B cell (primary cell): ENCODE data around the gene CTNNA2.

ENCODE experiments used
- CTCF ChIP-seq: fragments of 200-600 bp; IDR thresholded peaks from one replicate; pipeline ENCODE4 v1.8.0; 2022; ENCODE audit warnings: antibody characterized with exemption, mild to moderate bottlenecking
- EZH2 ChIP-seq: IDR thresholded peaks from 2 replicates; pipeline ENCODE4 v1.6.1; 2012; ENCODE audit warnings: borderline replicate concordance, low read depth, mild to moderate bottlenecking, moderate library complexity, low read length; ENCODE audit not compliant: insufficient read depth, poor library complexity, severe bottlenecking

GRCh38 chr2:80303909-80304837 lies 791.3 kb downstream of the CTNNA2 start, which contains the start of gene LRRTM1:
- TF ChIP-seq CTCF (no peak), EZH2 (no peak)
